ENCODE measurements around the gene THEMIS2. TPM values are rescaled to one million over a fixed set of nuclear protein-coding genes. Genes with fewer than 3 reads are reported as not detected.
"Not testable (repeated sequence)": the region's sequence is repeated elsewhere in the genome, so short reads cannot be mapped to it uniquely, and the experiment has no call there.

Gene THEMIS2
- total RNA-seq, result 6.3 TPM
- long read RNA-seq, partial matches to known transcripts, result 6 of 10 reads
- long read RNA-seq, other reads (novel, unspliced or antisense), result 1 of 10 reads

GRCh38 chr1:27872059-27872801 is at the start of gene THEMIS2:
Gene THEMIS2, plus strand, starts transcription at chr1:27872544. Its CDS starts 28 bp downstream, at chr1:27872572.
- intact Hi-C loops (cut with DNase I), result no loop called here
- DNase-seq (ENCODE audit: missing footprints) (peak; percentile 91), ATAC-seq (peak; percentile 74)

GRCh38 chr1:27823784-27824183 is 48.6 kb upstream of the THEMIS2 start:
- intact Hi-C loops (cut with DNase I), result loop anchor here (10.0 kb wide), 1 partner anchor 49 kb away; the partner anchor contains the start of gene STX12
- ATAC-seq (no peak), DNase-seq (ENCODE audit: missing footprints) (no peak)

GRCh38 chr1:27824411-27824810 is 47.9 kb upstream of the THEMIS2 start:
- DNase-seq (ENCODE audit: missing footprints), result no peak
- intact Hi-C loops (cut with DNase I), result loop anchor here (10.0 kb wide), 1 partner anchor 50 kb away; the partner anchor contains the start of gene STX12
- no peak for ATAC-seq

- DNase-seq (ENCODE audit: missing footprints); ATAC-seq: not testable (repeated sequence)
- intact Hi-C loops (cut with DNase I), result loop anchor here (10.0 kb wide), 1 partner anchor 55 kb away; the partner anchor contains the start of gene STX12
Measured at GRCh38 chr1:27829339-27829960, 42.9 kb upstream of the THEMIS2 start.

GRCh38 chr1:27830621-27831440 is 41.5 kb upstream of the THEMIS2 start, which contains the start of gene PPP1R8:
Gene PPP1R8, plus strand, starts transcription at chr1:27830782. Its CDS starts 54 bp downstream, at chr1:27830836.
- intact Hi-C loops (cut with DNase I), result loop anchor here (5.0 kb wide), 1 partner anchor 164 kb away; no protein-coding TSS in a partner anchor
- ATAC-seq (peak; percentile 100), DNase-seq (ENCODE audit: missing footprints) (peak; percentile 96)

GRCh38 chr1:27831568-27832410 is 40.6 kb upstream of the THEMIS2 start:
- DNase-seq (ENCODE audit: missing footprints) (no peak), ATAC-seq (no peak)
- intact Hi-C loops (cut with DNase I), result loop anchor here (5.0 kb wide), 1 partner anchor 164 kb away; no protein-coding TSS in a partner anchor

- DNase-seq (ENCODE audit: missing footprints) (no peak), ATAC-seq (no peak)
- intact Hi-C loops (cut with DNase I), result loop anchor here (5.0 kb wide), 1 partner anchor 165 kb away; no protein-coding TSS in a partner anchor
Measured at GRCh38 chr1:27832762-27833161, 39.6 kb upstream of the THEMIS2 start.

GRCh38 chr1:27833470-27833869 is 38.9 kb upstream of the THEMIS2 start:
- ATAC-seq, result no peak
- no peak for DNase-seq (ENCODE audit: missing footprints)
- intact Hi-C loops (cut with DNase I), result loop anchor here (5.0 kb wide), 1 partner anchor 166 kb away; no protein-coding TSS in a partner anchor

GRCh38 chr1:27835046-27835445 is 37.3 kb upstream of the THEMIS2 start:
- ATAC-seq (no peak), DNase-seq (ENCODE audit: missing footprints) (no peak)
- intact Hi-C loops (cut with DNase I), result no loop called here

GRCh38 chr1:27835501-27835900 is 36.8 kb upstream of the THEMIS2 start:
- ATAC-seq (no peak), DNase-seq (ENCODE audit: missing footprints) (no peak)
- intact Hi-C loops (cut with DNase I), result no loop called here

GRCh38 chr1:27849951-27850350 is 22.4 kb upstream of the THEMIS2 start:
- intact Hi-C loops (cut with DNase I), result no loop called here
- no peak for ATAC-seq
- no peak for DNase-seq (ENCODE audit: missing footprints)

GRCh38 chr1:27855085-27855484 is 17.3 kb upstream of the THEMIS2 start:
- intact Hi-C loops (cut with DNase I), result loop anchor here (5.0 kb wide), 1 partner anchor 352 kb away; no protein-coding TSS in a partner anchor
- ATAC-seq (no peak), DNase-seq (ENCODE audit: missing footprints) (no peak)

GRCh38 chr1:27856561-27857343 is 15.6 kb upstream of the THEMIS2 start:
- intact Hi-C loops (cut with DNase I), result loop anchor here (5.0 kb wide), 1 partner anchor 351 kb away; no protein-coding TSS in a partner anchor
- DNase-seq (ENCODE audit: missing footprints) (no peak), ATAC-seq (no peak)

- intact Hi-C loops (cut with DNase I), result loop anchor here (5.0 kb wide), 1 partner anchor 350 kb away; no protein-coding TSS in a partner anchor
- DNase-seq (ENCODE audit: missing footprints); ATAC-seq: not testable (repeated sequence)
Measured at GRCh38 chr1:27857552-27857951, 14.8 kb upstream of the THEMIS2 start.

GRCh38 chr1:27858072-27858948 is 14.0 kb upstream of the THEMIS2 start:
- intact Hi-C loops (cut with DNase I), result loop anchor here (2.0 to 5.0 kb wide), 2 partner anchors 120 to 349 kb away; no protein-coding TSS in a partner anchor
- ATAC-seq (peak; percentile 90), DNase-seq (ENCODE audit: missing footprints) (peak; percentile 89)
